GM19025 (cell line): ENCODE data around the gene DPT.

Source experiments
- ATAC-seq: cut with Tn5 transposase; IDR thresholded peaks from one replicate; pipeline ENCODE4 v1.9.1; 2021; ENCODE audit warnings: mild to moderate bottlenecking, low read depth, moderate library complexity; ENCODE audit not compliant: unreplicated experiment

DPT gene

DNA sequence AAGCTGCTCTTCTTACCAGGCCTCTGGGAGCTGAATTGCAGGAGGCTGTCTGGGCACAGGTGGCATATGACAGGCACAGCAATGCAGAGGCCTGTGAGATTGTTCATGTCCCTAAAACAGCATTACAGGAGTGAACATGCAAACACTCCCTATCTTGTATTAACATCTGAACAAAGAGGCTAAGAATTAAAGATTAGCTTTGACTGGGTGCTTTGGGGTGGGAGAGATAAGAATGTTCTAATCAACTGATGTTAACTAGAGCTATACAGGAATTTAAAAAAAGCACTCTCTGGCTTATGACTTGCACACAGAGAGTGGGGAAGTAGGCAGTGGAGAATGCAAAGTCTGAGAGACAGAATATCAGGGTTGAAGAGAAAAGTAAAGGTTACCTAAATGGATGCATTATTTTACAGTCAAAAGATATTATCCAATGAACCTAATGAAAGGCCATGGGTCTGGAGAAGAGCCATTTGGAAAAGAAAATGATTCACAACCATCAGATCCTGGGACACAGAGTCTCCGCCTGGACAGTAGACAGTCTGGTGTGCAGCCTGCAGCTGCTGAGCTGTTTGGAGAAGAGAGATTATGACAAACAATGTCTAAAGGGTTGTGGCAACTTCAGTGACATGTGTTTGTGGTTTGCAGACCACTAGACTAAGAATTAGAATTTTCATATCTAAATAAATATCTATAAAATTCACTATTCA lies 20.2 kb downstream of the DPT start:
- no peak for ATAC-seq

- ATAC-seq, result no peak
Observed at GRCh38 chr1:168706391-168706992, 22.5 kb downstream of the DPT start.

- ATAC-seq, result no peak
Observed at GRCh38 chr1:168700575-168701268, 28.3 kb downstream of the DPT start.

- no peak for ATAC-seq
Observed at GRCh38 chr1:168698453-168698852, 30.6 kb downstream of the DPT start.

GRCh38 chr1:168697356-168698126 lies 31.5 kb downstream of the DPT start:
- ATAC-seq, result no peak

- ATAC-seq, result no peak
Observed at GRCh38 chr1:168696125-168696760, 32.8 kb downstream of the DPT start.

DNA sequence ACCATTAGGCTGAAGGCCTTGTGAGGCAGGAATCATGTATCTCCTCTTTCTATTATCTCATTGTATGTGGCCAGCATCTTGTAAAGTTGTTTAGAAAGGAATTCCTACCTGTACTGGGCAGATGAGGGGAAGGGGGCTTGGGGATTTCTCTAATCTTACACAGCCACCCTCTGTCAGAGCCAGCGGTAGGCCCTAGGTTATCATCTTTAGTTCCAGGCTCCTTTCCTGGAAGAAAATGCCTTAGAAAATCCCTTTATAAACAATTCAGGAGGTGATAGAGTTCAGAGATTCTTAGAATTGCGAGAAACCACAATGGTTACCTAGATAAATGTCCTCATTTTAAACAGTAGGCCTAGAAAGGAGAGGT lies 35.2 kb downstream of the DPT start:
- ATAC-seq, result no peak

- ATAC-seq, result no peak
Observed at GRCh38 chr1:168693197-168693871, 35.7 kb downstream of the DPT start.

DNA sequence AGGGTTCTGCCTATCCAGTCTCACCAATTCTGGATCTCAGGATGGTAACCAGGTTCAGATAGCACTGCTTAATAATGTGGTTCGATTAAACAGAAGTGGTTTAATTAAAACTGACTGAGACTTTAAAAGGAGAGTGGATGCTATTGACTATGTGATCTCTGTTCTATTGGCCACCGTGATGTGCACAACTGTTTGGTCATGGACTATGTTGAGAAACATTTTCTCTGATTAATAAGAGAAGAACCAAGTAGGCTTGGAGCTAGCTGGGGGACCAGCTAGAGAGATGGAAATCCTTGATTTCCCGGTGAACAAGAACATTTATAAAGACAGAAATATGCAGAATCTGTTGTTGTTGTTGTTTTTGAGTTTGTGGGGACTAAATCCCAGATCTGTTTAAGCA lies 36.5 kb downstream of the DPT start:
- ATAC-seq, result no peak

- ATAC-seq, result no peak
Observed at GRCh38 chr1:168691541-168691940, 37.5 kb downstream of the DPT start.

DNA sequence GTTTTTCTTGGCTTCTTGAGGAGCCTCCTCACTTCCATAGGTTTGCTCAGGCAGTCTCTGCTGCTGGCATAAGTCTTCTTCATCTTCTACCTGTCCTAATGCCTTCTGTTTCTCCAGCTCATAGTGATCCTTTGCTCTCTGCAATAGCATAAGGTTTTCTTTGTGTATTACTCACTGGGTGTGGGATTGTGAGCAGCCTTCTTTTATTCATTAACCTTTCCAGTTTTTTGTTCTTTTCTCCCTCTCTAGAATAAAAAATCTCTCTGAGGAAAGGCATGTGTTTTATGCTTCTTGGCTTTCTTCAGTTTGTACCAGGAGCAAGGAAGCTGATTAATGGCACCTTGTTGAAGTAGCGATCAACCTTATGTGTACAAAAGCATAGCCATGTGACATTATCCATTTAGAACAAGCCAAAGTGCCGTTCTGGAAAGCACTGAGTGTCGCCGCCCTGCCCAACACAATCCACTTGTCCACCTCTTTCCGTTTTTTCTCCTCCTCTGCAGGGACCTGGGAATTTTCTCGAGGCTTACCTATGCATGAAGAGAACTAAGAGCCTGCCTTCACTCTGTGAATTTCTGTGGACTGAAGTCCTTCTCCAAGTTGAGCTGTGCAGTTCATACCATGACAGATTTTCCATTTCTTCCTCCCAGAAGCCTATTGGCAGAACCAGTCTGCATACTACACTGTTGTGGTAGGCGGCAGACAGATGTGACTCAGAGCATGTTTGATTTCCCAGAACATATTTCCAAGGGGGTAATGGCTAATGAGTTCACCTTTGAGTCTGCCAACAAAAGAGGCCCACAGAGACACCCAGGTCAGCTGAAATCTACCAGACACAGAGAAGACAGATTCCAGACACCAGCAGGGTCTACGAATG lies 39.0 kb downstream of the DPT start:
- no peak for ATAC-seq

GRCh38 chr1:168689327-168689657 lies 39.7 kb downstream of the DPT start:
- no peak for ATAC-seq

DNA sequence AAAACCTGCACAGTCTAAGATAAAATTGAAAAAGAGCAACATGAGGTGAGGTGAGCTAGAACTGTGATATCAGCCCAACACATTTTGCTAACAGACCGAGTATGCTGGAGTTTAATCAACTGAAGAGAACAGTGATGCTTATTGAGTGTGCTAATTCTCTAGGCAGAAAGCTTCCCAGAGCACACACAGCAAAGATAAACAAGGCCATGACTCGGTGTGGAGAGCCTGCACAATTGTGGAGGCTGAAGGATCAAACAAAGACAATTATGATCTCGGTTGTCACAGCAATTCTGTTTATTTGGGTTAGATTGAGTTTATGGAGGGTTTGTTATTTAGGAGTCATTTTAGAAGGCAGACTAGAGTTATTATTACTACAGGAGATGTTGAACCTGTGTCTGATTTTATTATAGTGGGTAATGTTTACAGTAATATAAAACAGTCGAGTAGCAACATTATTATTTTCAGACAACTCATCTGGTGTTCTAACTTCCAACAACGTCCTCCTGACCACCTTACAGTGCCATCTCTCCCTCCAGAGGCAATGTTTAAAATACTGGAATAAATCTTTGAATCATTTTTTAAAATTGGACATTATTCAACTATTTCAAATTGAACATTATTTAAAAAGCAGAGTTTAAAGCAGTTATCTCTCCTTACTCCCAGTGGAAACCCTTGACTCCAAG lies 40.2 kb downstream of the DPT start:
- ATAC-seq, result no peak

GRCh38 chr1:168687816-168688215 lies 41.2 kb downstream of the DPT start:
- no peak for ATAC-seq

- ATAC-seq, result no peak
Observed at GRCh38 chr1:168686666-168687065, 42.3 kb downstream of the DPT start.

DNA sequence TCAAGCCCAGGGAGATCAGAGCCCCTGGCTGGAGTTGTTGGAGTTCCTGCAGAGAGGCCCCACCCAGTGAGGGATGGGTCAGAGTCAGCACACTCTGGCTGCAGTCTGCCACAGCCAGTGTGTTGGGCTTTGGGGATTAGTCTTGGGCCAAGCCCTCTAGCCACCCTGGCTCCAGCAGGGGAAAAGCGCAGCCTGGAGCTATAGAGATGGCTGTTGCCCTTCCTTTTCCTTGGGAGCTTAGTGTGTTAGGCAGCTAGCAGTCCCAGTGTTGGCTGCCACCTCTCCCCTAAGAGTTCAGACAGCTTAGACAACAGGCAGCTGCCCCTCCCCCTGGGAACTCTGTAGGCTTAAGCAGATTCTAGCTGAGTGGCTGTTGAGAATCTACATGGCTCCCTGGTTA lies 45.1 kb downstream of the DPT start:
- no peak for ATAC-seq

DNA sequence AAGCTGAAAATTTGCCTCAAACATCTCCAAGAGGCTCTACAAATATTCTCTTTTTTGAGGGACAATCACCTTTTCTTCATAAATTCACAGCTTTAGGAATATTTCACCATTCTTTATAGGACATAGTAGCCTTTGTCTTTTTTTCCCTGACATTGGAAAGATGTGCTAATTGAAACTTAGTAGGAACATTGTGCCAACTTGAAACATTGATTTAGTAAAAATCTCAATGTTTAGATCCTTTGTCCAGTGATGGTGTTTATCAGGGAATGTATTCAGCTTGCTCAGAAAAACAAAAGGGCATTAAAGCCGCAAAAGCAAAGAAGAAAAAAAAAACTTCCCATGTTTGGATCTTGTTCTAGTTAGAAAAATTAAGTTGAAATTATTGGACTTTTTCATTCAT lies 52.1 kb downstream of the DPT start:
- no peak for ATAC-seq

DNA sequence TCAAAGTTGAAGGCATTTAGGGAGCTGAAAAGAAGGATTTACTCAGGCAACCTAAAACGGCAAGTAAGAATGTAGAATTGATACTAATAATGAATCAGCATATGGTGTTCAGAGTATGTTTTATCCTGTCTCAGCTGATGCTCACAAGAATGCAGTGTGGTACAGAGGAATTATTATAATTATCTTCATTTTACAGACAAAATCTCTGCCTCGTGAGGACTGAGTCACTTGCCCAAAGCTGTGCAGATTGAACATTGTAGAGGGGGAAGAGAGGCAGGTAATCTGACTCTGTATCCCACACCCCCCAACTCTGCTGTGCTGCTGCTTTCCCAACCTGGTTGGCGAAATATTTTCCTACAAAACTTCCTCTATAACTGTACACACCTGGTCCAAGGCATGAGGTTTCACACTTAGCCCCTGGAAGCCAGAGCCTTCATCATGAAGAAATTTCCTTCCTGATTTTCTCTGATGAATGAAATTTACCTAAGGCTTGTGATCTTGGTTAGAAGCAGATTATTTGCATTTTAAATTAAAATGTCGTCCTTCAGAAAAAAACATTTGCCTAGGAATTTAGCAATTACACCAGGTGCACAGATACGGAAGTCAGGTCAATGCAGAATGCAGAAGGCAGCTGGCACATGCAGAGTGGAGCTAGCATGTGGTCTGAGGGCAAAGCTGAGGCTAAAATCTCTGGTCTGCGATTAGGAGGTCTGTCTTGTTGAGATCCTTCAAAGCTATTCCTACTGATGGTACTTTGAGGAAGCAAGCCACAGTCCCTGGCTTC lies 52.8 kb downstream of the DPT start:
- no peak for ATAC-seq
